ENCODE results near the gene ANO10.
"Not testable (repeated sequence)": the region's sequence is repeated elsewhere in the genome, so short reads cannot be mapped to it uniquely, and the experiment has no call there.

The ANO10 gene

GRCh38 chr3:43627360-43627759 lies 5.5 kb upstream of the ANO10 start:
- DNase-seq (ENCODE audit: low read depth), result no peak

GRCh38 chr3:43624619-43625305 lies 3.0 kb upstream of the ANO10 start:
- DNase-seq (ENCODE audit: low read depth), result no peak

- DNase-seq (ENCODE audit: low read depth), result no peak
Measured at GRCh38 chr3:43620831-43621655, 768 bp downstream of the ANO10 start.

- no peak for DNase-seq (ENCODE audit: low read depth)
Measured at GRCh38 chr3:43619588-43619987, 2.2 kb downstream of the ANO10 start.

GRCh38 chr3:43618142-43618541 lies 3.7 kb downstream of the ANO10 start:
- DNase-seq (ENCODE audit: low read depth), result no peak

- DNase-seq (ENCODE audit: low read depth), result no peak
Measured at GRCh38 chr3:43616034-43616433, 5.8 kb downstream of the ANO10 start.

- DNase-seq (ENCODE audit: low read depth), result no peak
Measured at GRCh38 chr3:43615133-43615532, 6.7 kb downstream of the ANO10 start.

GRCh38 chr3:43613976-43614375 lies 7.8 kb downstream of the ANO10 start:
- no peak for DNase-seq (ENCODE audit: low read depth)

GRCh38 chr3:43612419-43612818 lies 9.4 kb downstream of the ANO10 start:
- no peak for DNase-seq (ENCODE audit: low read depth)

GRCh38 chr3:43609406-43609805 lies 12.4 kb downstream of the ANO10 start:
- no peak for DNase-seq (ENCODE audit: low read depth)

GRCh38 chr3:43608751-43609150 lies 13.1 kb downstream of the ANO10 start:
- no peak for DNase-seq (ENCODE audit: low read depth)

GRCh38 chr3:43606284-43606683 lies 15.5 kb downstream of the ANO10 start:
- no peak for DNase-seq (ENCODE audit: low read depth)

GRCh38 chr3:43599959-43600358 lies 21.9 kb downstream of the ANO10 start:
- not testable (repeated sequence) for DNase-seq (ENCODE audit: low read depth)

- no peak for DNase-seq (ENCODE audit: low read depth)
Measured at GRCh38 chr3:43597961-43598360, 23.9 kb downstream of the ANO10 start.

- not testable (repeated sequence) for DNase-seq (ENCODE audit: low read depth)
Measured at GRCh38 chr3:43596178-43596577, 25.6 kb downstream of the ANO10 start.

- DNase-seq (ENCODE audit: low read depth), result not testable (repeated sequence)
Measured at GRCh38 chr3:43595280-43595679, 26.5 kb downstream of the ANO10 start.

GRCh38 chr3:43593588-43593987 lies 28.2 kb downstream of the ANO10 start:
- DNase-seq (ENCODE audit: low read depth), result not testable (repeated sequence)

- not testable (repeated sequence) for DNase-seq (ENCODE audit: low read depth)
Measured at GRCh38 chr3:43591866-43592265, 29.9 kb downstream of the ANO10 start.

- no peak for DNase-seq (ENCODE audit: low read depth)
Measured at GRCh38 chr3:43587303-43587702, 34.5 kb downstream of the ANO10 start.

- peak; percentile 10 for DNase-seq (ENCODE audit: low read depth)
Measured at GRCh38 chr3:43584043-43584826, 37.6 kb downstream of the ANO10 start.

GRCh38 chr3:43583481-43583880 lies 38.3 kb downstream of the ANO10 start:
- DNase-seq (ENCODE audit: low read depth), result no peak

- peak; percentile 11 for DNase-seq (ENCODE audit: low read depth)
Measured at GRCh38 chr3:43582866-43583265, 38.9 kb downstream of the ANO10 start.

- DNase-seq (ENCODE audit: low read depth), result peak; percentile 69
Measured at GRCh38 chr3:43581343-43581742, 40.5 kb downstream of the ANO10 start.

All from stromal cell of bone marrow (primary cell).